GM06990 (cell line): ENCODE results near the gene UCN2.

Experiments
- DNase-seq: peaks from one replicate; pipeline ENCODE4 v3.0.0-alpha.2; 2011; ENCODE audit not compliant: insufficient read length; ENCODE audit errors: extremely low read depth
- H3K27me3 ChIP-seq: replicated peaks from 2 replicates; pipeline ENCODE4 v1.6.0; 2011; ENCODE audit warnings: low read length; ENCODE audit not compliant: control insufficient read depth, insufficient read depth
- H3K36me3 ChIP-seq: 2 replicates; pipeline ENCODE4 v1.5.1; 2011; ENCODE audit warnings: low read length; ENCODE audit not compliant: control insufficient read depth, insufficient read depth
- H3K4me3 ChIP-seq: replicated peaks from 2 replicates; pipeline ENCODE4 v1.5.1; 2011; ENCODE audit warnings: low read depth, mild to moderate bottlenecking, control low read depth, low read length
- CTCF ChIP-seq: IDR thresholded peaks from 2 replicates; pipeline ENCODE4 v1.5.1; 2011; ENCODE audit warnings: low read length, control low read depth, mild to moderate bottlenecking, inconsistent platforms; ENCODE audit not compliant: insufficient read depth, poor library complexity, severe bottlenecking

The UCN2 gene

DNA sequence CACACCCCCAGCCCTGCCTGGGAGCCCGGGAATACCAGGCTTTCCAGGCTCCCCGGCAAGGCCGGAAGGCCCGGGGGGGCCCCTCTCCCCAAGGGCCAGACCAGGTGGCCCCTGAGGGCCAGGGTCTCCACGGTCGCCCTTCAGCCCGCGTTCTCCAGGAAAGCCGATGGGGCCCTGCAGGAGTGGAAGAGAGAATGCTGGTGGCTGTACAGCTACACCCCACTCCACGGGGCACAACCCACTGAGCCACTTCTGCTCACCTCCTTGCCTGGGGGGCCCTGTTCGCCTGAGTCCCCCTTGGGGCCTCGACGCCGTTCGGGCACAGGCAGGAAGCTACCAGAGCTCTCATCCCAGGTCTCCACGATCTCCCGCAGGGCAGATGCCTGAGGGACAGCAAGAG lies 11.8 kb upstream of the UCN2 start:
- no peak for TF ChIP-seq CTCF
- Histone ChIP-seq H3K4me3 (no peak overlapping the region), H3K27me3 (no peaks in the 10 kb centered on the region), H3K36me3 (no peaks in the 10 kb centered on the region)
- no peak for DNase-seq

DNA sequence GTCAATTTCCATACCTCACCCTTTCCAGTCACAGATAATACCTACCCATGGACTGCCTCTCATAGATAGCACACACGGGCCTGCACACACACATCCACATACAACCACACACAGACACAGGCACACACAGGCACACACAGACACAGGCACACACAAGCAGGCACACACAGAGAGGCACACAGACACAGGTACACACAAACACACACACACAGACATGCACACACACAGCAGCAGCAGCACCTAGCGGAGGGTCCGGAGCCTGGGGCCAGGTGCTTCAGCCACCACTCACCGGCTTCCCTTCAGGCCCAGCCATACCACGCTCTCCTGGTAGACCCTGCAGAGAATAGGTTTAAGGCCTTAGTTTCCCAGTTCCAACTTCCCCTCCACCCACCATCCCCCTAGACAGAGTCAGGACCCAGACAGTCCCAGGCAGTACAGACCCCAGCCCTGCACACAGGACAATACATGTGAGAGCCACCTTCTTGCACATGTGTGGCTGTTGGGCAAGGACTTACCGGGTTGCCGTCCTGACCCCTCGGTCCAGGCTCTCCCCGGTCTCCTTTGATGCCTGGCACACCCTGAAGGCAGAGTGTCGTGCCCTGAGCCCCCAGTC lies 10.5 kb upstream of the UCN2 start:
- no peak for DNase-seq
- Histone ChIP-seq H3K4me3 (no peak overlapping the region), H3K36me3 (no peaks in the 10 kb centered on the region), H3K27me3 (no peaks in the 10 kb centered on the region)
- TF ChIP-seq CTCF: no peak

DNA sequence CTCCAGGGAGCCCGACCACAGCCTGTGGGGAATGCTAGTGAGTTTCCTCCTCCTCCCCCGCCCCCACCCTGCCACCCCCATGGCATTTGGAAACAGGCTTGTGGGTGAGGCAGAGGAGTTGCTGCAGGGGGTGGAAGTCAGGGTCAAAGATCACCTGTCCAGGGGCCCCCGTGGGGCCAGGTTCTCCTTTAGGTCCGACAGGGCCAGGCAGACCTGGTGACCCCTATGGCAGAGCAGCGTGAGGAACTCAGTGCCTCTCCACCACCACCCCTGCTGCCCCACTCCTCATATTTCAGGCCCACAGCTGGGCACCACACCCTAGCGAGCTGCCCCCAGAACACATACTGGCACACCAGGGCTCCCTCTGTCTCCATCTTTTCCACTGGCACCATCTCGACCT lies 8.9 kb upstream of the UCN2 start:
- H3K4me3 ChIP-seq: no peak overlapping the region
- H3K36me3 ChIP-seq: no peaks in the 10 kb centered on the region
- TF ChIP-seq CTCF: no peak

GRCh38 chr3:48571938-48572337 lies 8.4 kb upstream of the UCN2 start:
- no peaks in the 10 kb centered on the region for H3K36me3 ChIP-seq
- H3K4me3 ChIP-seq: no peak overlapping the region
- no peak for DNase-seq
- no peaks in the 10 kb centered on the region for H3K27me3 ChIP-seq
- TF ChIP-seq CTCF: no peak

More for the DNA sequence above, 8.9 kb upstream of the UCN2 start:
- DNase-seq: no peak
- no peaks in the 10 kb centered on the region for H3K27me3 ChIP-seq

GRCh38 chr3:48569808-48570450 lies 6.3 kb upstream of the UCN2 start:
- Histone ChIP-seq H3K36me3 (no peaks in the 10 kb centered on the region), H3K4me3 (no peak overlapping the region), H3K27me3 (no peaks in the 10 kb centered on the region)
- no peak for DNase-seq
- no peak for TF ChIP-seq CTCF
